Stimulated activated CD8-positive, alpha-beta memory T cell treated with anti-CD3 and anti-CD28 coated beads, Interleukin-7, amount 100 ng/mL, for 1 hour (primary cell): ENCODE data around the gene MICOS13.
"Not testable (repeated sequence)": the region's sequence is repeated elsewhere in the genome, so short reads cannot be mapped to it uniquely, and the experiment has no call there.

ENCODE experiments used
- DNase-seq, 2 donors: peaks; one replicate each; pipeline ENCODE4 v3.0.0-alpha.2; 2020; ENCODE audit warnings: low read depth in 2 of 2

MICOS13 gene

GRCh38 chr19:5700455-5701092, 20.3 kb upstream of the MICOS13 start:
- DNase-seq = no peak

GRCh38 chr19:5698635-5699422, 18.5 kb upstream of the MICOS13 start:
- no peak for DNase-seq

- no peak for DNase-seq
Observed at GRCh38 chr19:5697890-5698634, 17.7 kb upstream of the MICOS13 start.

GRCh38 chr19:5697022-5697889, 16.9 kb upstream of the MICOS13 start:
- no peak for DNase-seq

- no peak for DNase-seq
Observed at GRCh38 chr19:5696196-5697021, 16.1 kb upstream of the MICOS13 start.

- no peak for DNase-seq
Observed at GRCh38 chr19:5695649-5696195, 15.4 kb upstream of the MICOS13 start.

GRCh38 chr19:5694956-5695648, 14.8 kb upstream of the MICOS13 start:
- no peak for DNase-seq

GRCh38 chr19:5694167-5694955, 14.0 kb upstream of the MICOS13 start:
- DNase-seq = no peak

GRCh38 chr19:5693195-5694166, 13.2 kb upstream of the MICOS13 start:
- no peak for DNase-seq

- DNase-seq = no peak
Observed at GRCh38 chr19:5692723-5693194, 12.4 kb upstream of the MICOS13 start.

GRCh38 chr19:5691822-5692722, 11.8 kb upstream of the MICOS13 start:
- DNase-seq = no peak

GRCh38 chr19:5690955-5691821, 10.9 kb upstream of the MICOS13 start:
- no peak for DNase-seq

- DNase-seq = peak; percentile 99
Observed at GRCh38 chr19:5690125-5690954, 10.0 kb upstream of the MICOS13 start, which contains the start of gene RPL36. TSS of gene RPL36 (plus strand) at chr19:5690295. CDS start at chr19:5690508, 213 bp downstream.

- not testable (repeated sequence) for DNase-seq
Observed at GRCh38 chr19:5688262-5688881, 8.1 kb upstream of the MICOS13 start.
